Measurements from ENCODE around the gene EPG5. TPM values are rescaled to one million over a fixed set of nuclear protein-coding genes. Genes with fewer than 3 reads are reported as not detected.

The EPG5 gene
- total RNA-seq, 1 experiment from 2014 or later: 22.7 TPM

DNA sequence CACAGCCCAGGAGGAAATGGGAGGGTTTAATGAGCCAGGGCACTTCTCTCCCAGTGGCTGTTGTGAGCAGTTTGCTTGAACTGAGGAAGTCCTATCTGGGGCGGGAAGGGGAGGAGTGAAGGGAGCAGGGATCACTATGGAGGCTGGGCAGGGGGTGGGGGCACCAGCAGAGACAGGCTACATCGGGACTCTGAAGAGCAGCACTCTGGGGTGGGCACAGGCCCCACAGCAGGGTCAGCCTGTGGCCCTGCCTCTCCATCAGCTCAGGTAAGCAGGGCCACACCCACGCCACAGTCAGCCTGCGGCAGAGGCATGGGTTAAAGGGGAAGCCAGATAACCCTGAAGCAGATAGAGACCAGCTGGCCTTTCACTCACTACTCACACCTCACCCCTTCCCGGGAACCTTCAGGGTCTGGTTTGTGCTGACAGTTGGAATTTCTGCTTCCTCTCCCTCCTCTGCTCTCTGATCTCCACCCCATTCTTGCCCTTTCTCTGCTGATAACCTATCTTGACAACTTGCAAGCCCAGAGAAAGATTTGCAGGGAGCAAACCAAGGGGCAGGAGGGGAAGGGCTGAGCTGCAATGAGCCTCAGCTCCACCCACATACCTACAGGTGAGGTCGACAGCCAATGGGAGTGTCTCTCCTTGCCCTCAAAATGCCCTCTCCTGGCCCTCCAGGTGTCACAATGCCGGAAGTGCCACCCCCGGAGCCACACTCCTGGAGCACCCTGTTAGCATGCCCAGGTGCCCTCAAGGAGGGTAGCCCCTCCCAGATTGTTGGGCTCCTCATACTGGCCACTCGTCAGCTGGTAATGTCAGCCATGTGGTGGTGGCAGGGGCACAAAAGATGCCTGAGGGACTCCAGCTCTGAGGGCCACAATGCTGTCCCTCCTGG, 138.0 kb downstream of the EPG5 start:
- TF ChIP-seq SMAD4 (CRISPR knock-in tag; IDR thresholded peaks at IDR 0.05): no peak
- no peak for TF ChIP-seq SOX15 (CRISPR knock-in tag; IDR thresholded peaks at IDR 0.05)
- no peak for TF ChIP-seq MXD4 (CRISPR knock-in tag; IDR thresholded peaks at IDR 0.05; ENCODE audit: borderline replicate concordance)
- TF ChIP-seq, protein P1, sequence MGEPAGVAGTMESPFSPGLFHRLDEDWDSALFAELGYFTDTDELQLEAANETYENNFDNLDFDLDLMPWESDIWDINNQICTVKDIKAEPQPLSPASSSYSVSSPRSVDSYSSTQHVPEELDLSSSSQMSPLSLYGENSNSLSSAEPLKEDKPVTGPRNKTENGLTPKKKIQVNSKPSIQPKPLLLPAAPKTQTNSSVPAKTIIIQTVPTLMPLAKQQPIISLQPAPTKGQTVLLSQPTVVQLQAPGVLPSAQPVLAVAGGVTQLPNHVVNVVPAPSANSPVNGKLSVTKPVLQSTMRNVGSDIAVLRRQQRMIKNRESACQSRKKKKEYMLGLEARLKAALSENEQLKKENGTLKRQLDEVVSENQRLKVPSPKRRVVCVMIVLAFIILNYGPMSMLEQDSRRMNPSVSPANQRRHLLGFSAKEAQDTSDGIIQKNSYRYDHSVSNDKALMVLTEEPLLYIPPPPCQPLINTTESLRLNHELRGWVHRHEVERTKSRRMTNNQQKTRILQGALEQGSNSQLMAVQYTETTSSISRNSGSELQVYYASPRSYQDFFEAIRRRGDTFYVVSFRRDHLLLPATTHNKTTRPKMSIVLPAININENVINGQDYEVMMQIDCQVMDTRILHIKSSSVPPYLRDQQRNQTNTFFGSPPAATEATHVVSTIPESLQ (CRISPR knock-in tag; IDR thresholded peaks at IDR 0.05): no peak
- no peak for TF ChIP-seq JUN (CRISPR knock-in tag; IDR thresholded peaks at IDR 0.05)
- TF ChIP-seq ESRRA (CRISPR knock-in tag; IDR thresholded peaks at IDR 0.05; ENCODE audit: borderline replicate concordance): no peak
- TF ChIP-seq NR2C2 (CRISPR knock-in tag; IDR thresholded peaks at IDR 0.05): no peak
- TF ChIP-seq ZNF232 (CRISPR knock-in tag; IDR thresholded peaks at IDR 0.05): no peak
- TF ChIP-seq, protein P2, sequence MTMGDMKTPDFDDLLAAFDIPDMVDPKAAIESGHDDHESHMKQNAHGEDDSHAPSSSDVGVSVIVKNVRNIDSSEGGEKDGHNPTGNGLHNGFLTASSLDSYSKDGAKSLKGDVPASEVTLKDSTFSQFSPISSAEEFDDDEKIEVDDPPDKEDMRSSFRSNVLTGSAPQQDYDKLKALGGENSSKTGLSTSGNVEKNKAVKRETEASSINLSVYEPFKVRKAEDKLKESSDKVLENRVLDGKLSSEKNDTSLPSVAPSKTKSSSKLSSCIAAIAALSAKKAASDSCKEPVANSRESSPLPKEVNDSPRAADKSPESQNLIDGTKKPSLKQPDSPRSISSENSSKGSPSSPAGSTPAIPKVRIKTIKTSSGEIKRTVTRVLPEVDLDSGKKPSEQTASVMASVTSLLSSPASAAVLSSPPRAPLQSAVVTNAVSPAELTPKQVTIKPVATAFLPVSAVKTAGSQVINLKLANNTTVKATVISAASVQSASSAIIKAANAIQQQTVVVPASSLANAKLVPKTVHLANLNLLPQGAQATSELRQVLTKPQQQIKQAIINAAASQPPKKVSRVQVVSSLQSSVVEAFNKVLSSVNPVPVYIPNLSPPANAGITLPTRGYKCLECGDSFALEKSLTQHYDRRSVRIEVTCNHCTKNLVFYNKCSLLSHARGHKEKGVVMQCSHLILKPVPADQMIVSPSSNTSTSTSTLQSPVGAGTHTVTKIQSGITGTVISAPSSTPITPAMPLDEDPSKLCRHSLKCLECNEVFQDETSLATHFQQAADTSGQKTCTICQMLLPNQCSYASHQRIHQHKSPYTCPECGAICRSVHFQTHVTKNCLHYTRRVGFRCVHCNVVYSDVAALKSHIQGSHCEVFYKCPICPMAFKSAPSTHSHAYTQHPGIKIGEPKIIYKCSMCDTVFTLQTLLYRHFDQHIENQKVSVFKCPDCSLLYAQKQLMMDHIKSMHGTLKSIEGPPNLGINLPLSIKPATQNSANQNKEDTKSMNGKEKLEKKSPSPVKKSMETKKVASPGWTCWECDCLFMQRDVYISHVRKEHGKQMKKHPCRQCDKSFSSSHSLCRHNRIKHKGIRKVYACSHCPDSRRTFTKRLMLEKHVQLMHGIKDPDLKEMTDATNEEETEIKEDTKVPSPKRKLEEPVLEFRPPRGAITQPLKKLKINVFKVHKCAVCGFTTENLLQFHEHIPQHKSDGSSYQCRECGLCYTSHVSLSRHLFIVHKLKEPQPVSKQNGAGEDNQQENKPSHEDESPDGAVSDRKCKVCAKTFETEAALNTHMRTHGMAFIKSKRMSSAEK (CRISPR knock-in tag; IDR thresholded peaks at IDR 0.05; ENCODE audit: borderline replicate concordance): no peak
- no peak for TF ChIP-seq RORB (CRISPR knock-in tag; IDR thresholded peaks at IDR 0.05)
- TF ChIP-seq, protein P3, sequence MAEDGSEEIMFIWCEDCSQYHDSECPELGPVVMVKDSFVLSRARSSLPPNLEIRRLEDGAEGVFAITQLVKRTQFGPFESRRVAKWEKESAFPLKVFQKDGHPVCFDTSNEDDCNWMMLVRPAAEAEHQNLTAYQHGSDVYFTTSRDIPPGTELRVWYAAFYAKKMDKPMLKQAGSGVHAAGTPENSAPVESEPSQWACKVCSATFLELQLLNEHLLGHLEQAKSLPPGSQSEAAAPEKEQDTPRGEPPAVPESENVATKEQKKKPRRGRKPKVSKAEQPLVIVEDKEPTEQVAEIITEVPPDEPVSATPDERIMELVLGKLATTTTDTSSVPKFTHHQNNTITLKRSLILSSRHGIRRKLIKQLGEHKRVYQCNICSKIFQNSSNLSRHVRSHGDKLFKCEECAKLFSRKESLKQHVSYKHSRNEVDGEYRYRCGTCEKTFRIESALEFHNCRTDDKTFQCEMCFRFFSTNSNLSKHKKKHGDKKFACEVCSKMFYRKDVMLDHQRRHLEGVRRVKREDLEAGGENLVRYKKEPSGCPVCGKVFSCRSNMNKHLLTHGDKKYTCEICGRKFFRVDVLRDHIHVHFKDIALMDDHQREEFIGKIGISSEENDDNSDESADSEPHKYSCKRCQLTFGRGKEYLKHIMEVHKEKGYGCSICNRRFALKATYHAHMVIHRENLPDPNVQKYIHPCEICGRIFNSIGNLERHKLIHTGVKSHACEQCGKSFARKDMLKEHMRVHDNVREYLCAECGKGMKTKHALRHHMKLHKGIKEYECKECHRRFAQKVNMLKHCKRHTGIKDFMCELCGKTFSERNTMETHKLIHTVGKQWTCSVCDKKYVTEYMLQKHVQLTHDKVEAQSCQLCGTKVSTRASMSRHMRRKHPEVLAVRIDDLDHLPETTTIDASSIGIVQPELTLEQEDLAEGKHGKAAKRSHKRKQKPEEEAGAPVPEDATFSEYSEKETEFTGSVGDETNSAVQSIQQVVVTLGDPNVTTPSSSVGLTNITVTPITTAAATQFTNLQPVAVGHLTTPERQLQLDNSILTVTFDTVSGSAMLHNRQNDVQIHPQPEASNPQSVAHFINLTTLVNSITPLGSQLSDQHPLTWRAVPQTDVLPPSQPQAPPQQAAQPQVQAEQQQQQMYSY (CRISPR knock-in tag; IDR thresholded peaks at IDR 0.05): no peak
- TF ChIP-seq, protein P4, sequence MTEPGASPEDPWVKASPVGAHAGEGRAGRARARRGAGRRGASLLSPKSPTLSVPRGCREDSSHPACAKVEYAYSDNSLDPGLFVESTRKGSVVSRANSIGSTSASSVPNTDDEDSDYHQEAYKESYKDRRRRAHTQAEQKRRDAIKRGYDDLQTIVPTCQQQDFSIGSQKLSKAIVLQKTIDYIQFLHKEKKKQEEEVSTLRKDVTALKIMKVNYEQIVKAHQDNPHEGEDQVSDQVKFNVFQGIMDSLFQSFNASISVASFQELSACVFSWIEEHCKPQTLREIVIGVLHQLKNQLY (CRISPR knock-in tag; IDR thresholded peaks at IDR 0.05): no peak
- TF ChIP-seq ZBTB21 (CRISPR knock-in tag; IDR thresholded peaks at IDR 0.05; ENCODE audit: borderline replicate concordance): no peak
- TF ChIP-seq, protein P5, sequence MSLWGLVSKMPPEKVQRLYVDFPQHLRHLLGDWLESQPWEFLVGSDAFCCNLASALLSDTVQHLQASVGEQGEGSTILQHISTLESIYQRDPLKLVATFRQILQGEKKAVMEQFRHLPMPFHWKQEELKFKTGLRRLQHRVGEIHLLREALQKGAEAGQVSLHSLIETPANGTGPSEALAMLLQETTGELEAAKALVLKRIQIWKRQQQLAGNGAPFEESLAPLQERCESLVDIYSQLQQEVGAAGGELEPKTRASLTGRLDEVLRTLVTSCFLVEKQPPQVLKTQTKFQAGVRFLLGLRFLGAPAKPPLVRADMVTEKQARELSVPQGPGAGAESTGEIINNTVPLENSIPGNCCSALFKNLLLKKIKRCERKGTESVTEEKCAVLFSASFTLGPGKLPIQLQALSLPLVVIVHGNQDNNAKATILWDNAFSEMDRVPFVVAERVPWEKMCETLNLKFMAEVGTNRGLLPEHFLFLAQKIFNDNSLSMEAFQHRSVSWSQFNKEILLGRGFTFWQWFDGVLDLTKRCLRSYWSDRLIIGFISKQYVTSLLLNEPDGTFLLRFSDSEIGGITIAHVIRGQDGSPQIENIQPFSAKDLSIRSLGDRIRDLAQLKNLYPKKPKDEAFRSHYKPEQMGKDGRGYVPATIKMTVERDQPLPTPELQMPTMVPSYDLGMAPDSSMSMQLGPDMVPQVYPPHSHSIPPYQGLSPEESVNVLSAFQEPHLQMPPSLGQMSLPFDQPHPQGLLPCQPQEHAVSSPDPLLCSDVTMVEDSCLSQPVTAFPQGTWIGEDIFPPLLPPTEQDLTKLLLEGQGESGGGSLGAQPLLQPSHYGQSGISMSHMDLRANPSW (CRISPR knock-in tag; conservative IDR thresholded peaks at IDR 0.05; ENCODE audit: low read depth): no peak
- TF ChIP-seq, protein P6, sequence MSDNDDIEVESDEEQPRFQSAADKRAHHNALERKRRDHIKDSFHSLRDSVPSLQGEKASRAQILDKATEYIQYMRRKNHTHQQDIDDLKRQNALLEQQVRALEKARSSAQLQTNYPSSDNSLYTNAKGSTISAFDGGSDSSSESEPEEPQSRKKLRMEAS (CRISPR knock-in tag; IDR thresholded peaks at IDR 0.05): no peak
- TF ChIP-seq, protein P7, sequence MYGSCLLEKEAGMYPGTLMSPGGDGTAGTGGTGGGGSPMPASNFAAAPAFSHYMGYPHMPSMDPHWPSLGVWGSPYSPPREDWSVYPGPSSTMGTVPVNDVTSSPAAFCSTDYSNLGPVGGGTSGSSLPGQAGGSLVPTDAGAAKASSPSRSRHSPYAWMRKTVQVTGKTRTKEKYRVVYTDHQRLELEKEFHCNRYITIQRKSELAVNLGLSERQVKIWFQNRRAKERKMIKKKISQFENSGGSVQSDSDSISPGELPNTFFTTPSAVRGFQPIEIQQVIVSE (CRISPR knock-in tag; IDR thresholded peaks at IDR 0.05; ENCODE audit: borderline replicate concordance): no peak
- TF ChIP-seq MYBL2 (CRISPR knock-in tag; IDR thresholded peaks at IDR 0.05): no peak
- TF ChIP-seq CREB1 (CRISPR knock-in tag; IDR thresholded peaks at IDR 0.05): no peak
- TF ChIP-seq SP1 (CRISPR knock-in tag; conservative IDR thresholded peaks at IDR 0.05): no peak
- TF ChIP-seq, protein P8, sequence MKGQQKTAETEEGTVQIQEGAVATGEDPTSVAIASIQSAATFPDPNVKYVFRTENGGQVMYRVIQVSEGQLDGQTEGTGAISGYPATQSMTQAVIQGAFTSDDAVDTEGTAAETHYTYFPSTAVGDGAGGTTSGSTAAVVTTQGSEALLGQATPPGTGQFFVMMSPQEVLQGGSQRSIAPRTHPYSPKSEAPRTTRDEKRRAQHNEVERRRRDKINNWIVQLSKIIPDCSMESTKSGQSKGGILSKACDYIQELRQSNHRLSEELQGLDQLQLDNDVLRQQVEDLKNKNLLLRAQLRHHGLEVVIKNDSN (CRISPR knock-in tag; IDR thresholded peaks at IDR 0.05): no peak
- ATAC-seq: peak; percentile 65
- DNase-seq (ENCODE audit: low spot score): no peak
- Mint-ChIP-seq H3K9me3 (no peaks in the 10 kb centered on the region), H3K27me3 (ENCODE audit: low read depth) (no peaks in the 10 kb centered on the region; the same call in 1 of the 2 replicates), H3K27ac (no peak overlapping the region; the same call in 1 of the 2 replicates), H3K4me3 (no peak overlapping the region), H3K4me1 (peaks cover 30% of the 10 kb centered on the region), H3K36me3 (no peaks in the 10 kb centered on the region)
- CTCF ChIA-PET: interaction anchor here (0.6 to 2.9 kb wide), 6 partner anchors 20 to 106 kb away, joined by 3 to 15 read pairs (median 3); partner anchors contain the start of gene SLC14A1
- POLR2A ChIA-PET: interaction anchor here (0.5 kb wide), 1 partner anchor 54 kb away, joined by 3 read pairs; no protein-coding TSS in a partner anchor

Data from WTC11 (cell line).